SH-SY5Y (cell line): ENCODE data around the gene PSMD9.

Source experiments
- GATA2 ChIP-seq: IDR thresholded peaks from 2 replicates; pipeline ENCODE4 v1.6.1; 2011; ENCODE audit warnings: mild to moderate bottlenecking, low read depth, low read length
- GATA3 ChIP-seq: IDR thresholded peaks from 2 replicates; pipeline ENCODE4 v1.6.1; 2011; ENCODE audit warnings: low read depth, mild to moderate bottlenecking, low read length, moderate library complexity

- TF ChIP-seq GATA2: no peak
- no peak for TF ChIP-seq GATA3
These were observed 48.4 kb upstream of the PSMD9 start for GRCh38 chr12:121839993-121840761.
